DMS79 treated with DMSO at 0.1 percent for 48 hours (cell line): ENCODE measurements around the gene RTN4.

ENCODE experiments used
- DNase-seq: peaks from one replicate; lab custom pipeline; 2025; lab: John Stamatoyannopoulos, UW

Gene RTN4

GRCh38 chr2:54968561-54969218 is 81.6 kb downstream of the RTN4 start:
- DNase-seq: no peak

GRCh38 chr2:54967759-54968365 is 82.4 kb downstream of the RTN4 start:
- DNase-seq: no peak

GRCh38 chr2:54967269-54967668 is 83.0 kb downstream of the RTN4 start:
- no peak for DNase-seq

GRCh38 chr2:54966837-54967236 is 83.4 kb downstream of the RTN4 start:
- no peak for DNase-seq

GRCh38 chr2:54966165-54966832 is 84.0 kb downstream of the RTN4 start:
- no peak for DNase-seq

- DNase-seq: no peak
Observed at GRCh38 chr2:54965425-54965824, 84.8 kb downstream of the RTN4 start.

- DNase-seq: no peak
Observed at GRCh38 chr2:54964816-54965215, 85.4 kb downstream of the RTN4 start.

- no peak for DNase-seq
Observed at GRCh38 chr2:54964271-54964670, 86.0 kb downstream of the RTN4 start.

GRCh38 chr2:54963476-54963875 is 86.8 kb downstream of the RTN4 start:
- DNase-seq: no peak

GRCh38 chr2:54962935-54963440 is 87.3 kb downstream of the RTN4 start:
- no peak for DNase-seq

- no peak for DNase-seq
Observed at GRCh38 chr2:54962511-54962910, 87.7 kb downstream of the RTN4 start.

- no peak for DNase-seq
Observed at GRCh38 chr2:54960164-54960563, 90.1 kb downstream of the RTN4 start.

- no peak for DNase-seq
Observed at GRCh38 chr2:54958717-54959371, 91.4 kb downstream of the RTN4 start.

- DNase-seq: peak; percentile 46
Observed at GRCh38 chr2:54957321-54957999, 92.8 kb downstream of the RTN4 start.

- peak; percentile 73 for DNase-seq
Observed at GRCh38 chr2:54956111-54956627, 94.1 kb downstream of the RTN4 start.

- peak; percentile 49 for DNase-seq
Observed at GRCh38 chr2:54955358-54956110, 94.7 kb downstream of the RTN4 start.

- no peak for DNase-seq
Observed at GRCh38 chr2:54954705-54955357, 95.4 kb downstream of the RTN4 start.

- no peak for DNase-seq
Observed at GRCh38 chr2:54954158-54954557, 96.1 kb downstream of the RTN4 start.

GRCh38 chr2:54952978-54953456 is 97.2 kb downstream of the RTN4 start:
- no peak for DNase-seq

GRCh38 chr2:54952425-54952824 is 97.8 kb downstream of the RTN4 start:
- DNase-seq: no peak
